Tibial nerve (tissue), 4 donors: ENCODE measurements around the gene JUND.

Experiments used
- EP300 ChIP-seq, 2 donors: sonication (generic); formaldehyde crosslinking; IDR thresholded peaks; one replicate each; pipeline ENCODE4 v1.6.1; 2017; ENCODE audit warnings: antibody characterized with exemption in 2 of 2, mild to moderate bottlenecking in 1 of 2
- POLR2A ChIP-seq, 2 donors: fragments of 450-650 bp; IDR thresholded peaks; one replicate each; pipeline ENCODE4 v1.6.1; 2017; ENCODE audit warnings: antibody characterized with exemption in 2 of 2, mild to moderate bottlenecking in 2 of 2, moderate library complexity in 2 of 2
- TF ChIP-seq, protein P1 (sequence below), 5 experiments: fragments of 200-600 bp in 3 of 5; fragments of 450-650 bp in 2 of 5; sonication (generic) in 3 of 5; IDR thresholded peaks; one replicate each; pipeline ENCODE4 v1.5.1; 2016 to 2019; ENCODE audit warnings: antibody characterized with exemption in 5 of 5, mild to moderate bottlenecking in 3 of 5, moderate library complexity in 2 of 5

DNA sequence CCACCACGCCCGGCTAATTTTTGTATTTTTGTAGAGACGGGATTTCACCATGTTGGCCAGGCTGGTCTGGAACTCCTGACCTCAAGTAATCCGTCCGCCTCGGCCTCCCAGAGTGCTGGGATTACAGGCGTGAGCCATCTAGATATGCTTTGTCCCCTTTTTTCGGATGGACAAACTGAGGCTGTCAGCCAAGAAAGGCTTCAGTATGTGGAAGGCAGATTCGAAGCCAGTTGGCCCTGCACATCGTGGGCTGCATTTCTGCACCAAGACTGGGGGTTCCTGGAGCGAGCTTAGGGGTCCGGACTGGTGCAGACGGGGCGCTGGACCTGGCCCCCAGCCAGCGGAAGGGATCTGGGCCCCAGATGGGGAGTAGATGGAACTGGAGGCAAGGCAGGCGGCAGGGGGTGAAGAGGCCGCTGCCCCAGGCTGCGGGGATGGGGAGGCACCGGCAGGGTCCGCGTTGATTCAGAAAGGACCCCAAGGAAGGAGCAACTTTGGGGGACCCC, 9.7 kb upstream of the JUND start:
- TF ChIP-seq EP300 (IDR thresholded peaks at IDR 0.05) (no peak), POLR2A (IDR thresholded peaks at IDR 0.05) (no peak)
- TF ChIP-seq, protein P1, sequence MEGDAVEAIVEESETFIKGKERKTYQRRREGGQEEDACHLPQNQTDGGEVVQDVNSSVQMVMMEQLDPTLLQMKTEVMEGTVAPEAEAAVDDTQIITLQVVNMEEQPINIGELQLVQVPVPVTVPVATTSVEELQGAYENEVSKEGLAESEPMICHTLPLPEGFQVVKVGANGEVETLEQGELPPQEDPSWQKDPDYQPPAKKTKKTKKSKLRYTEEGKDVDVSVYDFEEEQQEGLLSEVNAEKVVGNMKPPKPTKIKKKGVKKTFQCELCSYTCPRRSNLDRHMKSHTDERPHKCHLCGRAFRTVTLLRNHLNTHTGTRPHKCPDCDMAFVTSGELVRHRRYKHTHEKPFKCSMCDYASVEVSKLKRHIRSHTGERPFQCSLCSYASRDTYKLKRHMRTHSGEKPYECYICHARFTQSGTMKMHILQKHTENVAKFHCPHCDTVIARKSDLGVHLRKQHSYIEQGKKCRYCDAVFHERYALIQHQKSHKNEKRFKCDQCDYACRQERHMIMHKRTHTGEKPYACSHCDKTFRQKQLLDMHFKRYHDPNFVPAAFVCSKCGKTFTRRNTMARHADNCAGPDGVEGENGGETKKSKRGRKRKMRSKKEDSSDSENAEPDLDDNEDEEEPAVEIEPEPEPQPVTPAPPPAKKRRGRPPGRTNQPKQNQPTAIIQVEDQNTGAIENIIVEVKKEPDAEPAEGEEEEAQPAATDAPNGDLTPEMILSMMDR (IDR thresholded peaks at IDR 0.05), result peak in 1 of 5 experiments; percentile 2
